ENCODE data around the gene OR5W2.
"Not testable (repeated sequence)": the region's sequence is repeated elsewhere in the genome, so short reads cannot be mapped to it uniquely, and the experiment has no call there.

OR5W2 gene

GRCh38 chr11:55914482-55914881, at the start of gene OR5W2:
TSS of gene OR5W2 (minus strand) at chr11:55914582. CDS start at chr11:55914582, 0 bp downstream.
- H3K4me3 ChIP-seq (ENCODE audit: low read depth, low read length), result no peak within 1 kb of the TSS
- DNase-seq (ENCODE audit: low read depth), result no peak

- H3K4me3 ChIP-seq (ENCODE audit: low read depth, low read length), result no peak overlapping the region
- no peak for DNase-seq (ENCODE audit: low read depth)
Observed at GRCh38 chr11:55956521-55956920, 42.1 kb upstream of the OR5W2 start.

- H3K4me3 ChIP-seq (ENCODE audit: low read depth, low read length), result no peak overlapping the region
- no peak for DNase-seq (ENCODE audit: low read depth)
Observed at GRCh38 chr11:55949330-55949729, 34.9 kb upstream of the OR5W2 start.

GRCh38 chr11:55942785-55943392, 28.5 kb upstream of the OR5W2 start:
- DNase-seq (ENCODE audit: low read depth), result no peak
- no peak overlapping the region for H3K4me3 ChIP-seq (ENCODE audit: low read depth, low read length)

- H3K4me3 ChIP-seq (ENCODE audit: low read depth, low read length), result no peak within 1 kb of the TSS
- no peak for DNase-seq (ENCODE audit: low read depth)
Observed at GRCh38 chr11:55936300-55936699, 21.9 kb upstream of the OR5W2 start, which contains the start of gene OR5I1. TSS of gene OR5I1 (minus strand) at chr11:55936400. CDS start at chr11:55936400, 0 bp downstream.

GRCh38 chr11:55920537-55920936, 6.2 kb upstream of the OR5W2 start:
- no peak for DNase-seq (ENCODE audit: low read depth)
- H3K4me3 ChIP-seq (ENCODE audit: low read depth, low read length), result no peak overlapping the region

- DNase-seq (ENCODE audit: low read depth), result no peak
- H3K4me3 ChIP-seq (ENCODE audit: low read depth, low read length), result no peak overlapping the region
Observed at GRCh38 chr11:55902308-55902707, 12.1 kb downstream of the OR5W2 start.

- DNase-seq (ENCODE audit: low read depth), result no peak
- no peak overlapping the region for H3K4me3 ChIP-seq (ENCODE audit: low read depth, low read length)
Observed at GRCh38 chr11:55895216-55895615, 19.2 kb downstream of the OR5W2 start.

- H3K4me3 ChIP-seq (ENCODE audit: low read depth, low read length); DNase-seq (ENCODE audit: low read depth): not testable (repeated sequence)
Observed at GRCh38 chr11:55885481-55885880, 28.9 kb downstream of the OR5W2 start.

- H3K4me3 ChIP-seq (ENCODE audit: low read depth, low read length); DNase-seq (ENCODE audit: low read depth): not testable (repeated sequence)
Observed at GRCh38 chr11:55884995-55885394, 29.4 kb downstream of the OR5W2 start.

GRCh38 chr11:55882997-55883396, 31.4 kb downstream of the OR5W2 start, which contains the start of gene TRIM51:
TSS of gene TRIM51 (plus strand) at chr11:55883297. CDS start at chr11:55885429, 2,132 bp downstream.
- H3K4me3 ChIP-seq (ENCODE audit: low read depth, low read length); DNase-seq (ENCODE audit: low read depth): not testable (repeated sequence)

- not testable (repeated sequence) for H3K4me3 ChIP-seq (ENCODE audit: low read depth, low read length); DNase-seq (ENCODE audit: low read depth)
Observed at GRCh38 chr11:55873146-55873545, 41.2 kb downstream of the OR5W2 start.

- DNase-seq (ENCODE audit: low read depth), result not testable (repeated sequence)
Observed at GRCh38 chr11:55872731-55873130, 41.7 kb downstream of the OR5W2 start.

GRCh38 chr11:55867354-55867753, 47.0 kb downstream of the OR5W2 start:
- H3K4me3 ChIP-seq (ENCODE audit: low read depth, low read length); DNase-seq (ENCODE audit: low read depth): not testable (repeated sequence)

More at GRCh38 chr11:55872731-55873130, 41.7 kb downstream of the OR5W2 start:
- not testable (repeated sequence) for H3K4me3 ChIP-seq (ENCODE audit: low read depth, low read length)
